K562 (cell line): ENCODE results near the gene SOX8. TPM values are rescaled to one million over a fixed set of nuclear protein-coding genes. Genes with fewer than 3 reads are reported as not detected.

ENCODE experiments used
- ATAC-seq: fragments of 200-7000 bp; cut with Tn5 transposase; 3 replicates; pipeline ENCODE4 v1.9.1; 2020; ENCODE audit warnings: moderate library complexity
- BruUV-seq: library from RNA; stranded (reverse); fragments of 400-500 nt; replicated peaks from 2 replicates; lab custom pipeline; 2021; lab: Mats Ljungman, UMichigan
- CTCF ChIA-PET: fragments of 300-600 bp; formaldehyde crosslinking; extraction: SDS; loops from one replicate; lab custom pipeline; 2021; ENCODE audit warnings: low intra/inter-chr PET ratio; lab: Yijun Ruan, JAX
- POLR2A ChIA-PET: fragments of 300-600, 350-650 bp; sonication (Branson Sonifier 250); formaldehyde crosslinking; extraction: SDS; loops from one replicate; lab custom pipeline; 2021; ENCODE audit warnings: antibody characterized with exemption, inconsistent platforms; lab: Yijun Ruan, JAX
- DNase-seq, 4 experiments: peaks; one replicate each; pipeline versions ENCODE4 v3.0.0 to v3.0.0-alpha.2; 2011 to 2018; ENCODE audit warnings: low spot score in 3 of 4, mixed read lengths in 3 of 4; ENCODE audit errors: extremely low read depth in 1 of 4
- FAIRE-seq: peaks from 2 replicates; lab custom pipeline; 2011; peaks lifted over from hg19 to GRCh38; lab: Jason Lieb, UNC
- H2AFZ ChIP-seq: 2 replicates; pipeline ENCODE4 v1.6.0; 2011; ENCODE audit warnings: low read depth, low read length, control low read depth, inconsistent platforms
- H3K27ac ChIP-seq: fragments of 200-600 bp; 3 replicates; pipeline ENCODE4 v1.8.0; 2011; ENCODE audit warnings: low read depth, mild to moderate bottlenecking, control low read depth, inconsistent platforms, low read length, moderate library complexity, mixed read lengths; ENCODE audit errors: extremely low read depth
- H3K27me3 ChIP-seq, 2 experiments: fragments of 300-600 bp in 1 of 2; 2 replicates in 1 of 2; 3 replicates in 1 of 2; pipeline versions ENCODE4 v1.6.0 to v1.8.0; 2011; ENCODE audit warnings: inconsistent platforms in 2 of 2, low read length in 2 of 2, mild to moderate bottlenecking in 1 of 2, mixed read lengths in 1 of 2, moderate library complexity in 1 of 2; ENCODE audit not compliant: control insufficient read depth in 2 of 2, insufficient read depth in 2 of 2
- H3K36me3 ChIP-seq: fragments of 300-600 bp; 3 replicates; pipeline ENCODE4 v1.8.0; 2011; ENCODE audit warnings: mild to moderate bottlenecking, low read length, inconsistent platforms; ENCODE audit not compliant: control insufficient read depth, insufficient read depth
- H3K4me1 ChIP-seq, 2 experiments: fragments of 200-600 bp in 1 of 2; replicated peaks in 1 of 2; 2 replicates in 1 of 2; 3 replicates in 1 of 2; pipeline versions ENCODE4 v1.5.1 to v1.8.0; 2011; ENCODE audit warnings: inconsistent platforms in 2 of 2, low read length in 2 of 2, mild to moderate bottlenecking in 1 of 2, mixed read lengths in 1 of 2, moderate library complexity in 1 of 2; ENCODE audit not compliant: control insufficient read depth in 2 of 2, insufficient read depth in 2 of 2
- H3K4me2 ChIP-seq: 2 replicates; pipeline ENCODE4 v1.6.1; 2011; ENCODE audit warnings: low read length, control low read depth, inconsistent platforms, mixed read lengths; ENCODE audit not compliant: insufficient read depth
- H3K4me3 ChIP-seq: fragments of 200-600 bp; sonication (generic), shearing (Covaris generic); 2 replicates; pipeline ENCODE4 v1.5.1; 2016; ENCODE audit warnings: control low read depth, inconsistent platforms
- H3K79me2 ChIP-seq: fragments of 200-600 bp; 3 replicates; pipeline ENCODE4 v1.8.0; 2011; ENCODE audit warnings: low read length, inconsistent platforms; ENCODE audit not compliant: control insufficient read depth, insufficient read depth
- H3K9ac ChIP-seq, 2 experiments: 2 replicates each; pipeline versions ENCODE4 v1.6.0 to v1.6.1; 2011; ENCODE audit warnings: low read depth in 2 of 2, low read length in 2 of 2, control low read depth in 1 of 2, inconsistent platforms in 1 of 2, mild to moderate bottlenecking in 1 of 2, mixed read lengths in 1 of 2; ENCODE audit not compliant: insufficient read depth in 1 of 2
- H3K9me1 ChIP-seq: one replicate; pipeline ENCODE4 v1.6.0; 2011; ENCODE audit warnings: inconsistent platforms, mild to moderate bottlenecking, low read length, moderate library complexity; ENCODE audit not compliant: control insufficient read depth, insufficient read depth
- H3K9me3 ChIP-seq: replicated peaks from 2 replicates; pipeline ENCODE4 v1.5.1; 2011; ENCODE audit warnings: low read depth, low read length, inconsistent platforms; ENCODE audit not compliant: control insufficient read depth, insufficient read depth
- H4K20me1 ChIP-seq: replicated peaks from 2 replicates; pipeline ENCODE4 v1.6.1; 2011; ENCODE audit warnings: low read length, inconsistent platforms, mixed read lengths; ENCODE audit not compliant: control insufficient read depth, insufficient read depth
- CEBPB ChIP-seq: fragments of 450-650 bp; IDR thresholded peaks from 2 replicates; pipeline ENCODE4 v1.6.1; 2016; ENCODE audit warnings: missing genetic modification characterization, missing compliant biosample characterization
- CTCFL ChIP-seq: IDR thresholded peaks from 2 replicates; pipeline ENCODE4 v1.6.1; 2011; ENCODE audit warnings: borderline replicate concordance, low read depth, mild to moderate bottlenecking, moderate library complexity, low read length; ENCODE audit not compliant: insufficient read depth, poor library complexity, severe bottlenecking
- E2F5 ChIP-seq: sonication (generic); formaldehyde crosslinking; IDR thresholded peaks from 2 replicates; pipeline ENCODE4 v1.8.0; 2022; ENCODE audit warnings: mild to moderate bottlenecking, missing genetic modification reagents
- KAT2B ChIP-seq: IDR thresholded peaks from one replicate; pipeline ENCODE4 v1.6.1; 2012; ENCODE audit warnings: low read depth, mild to moderate bottlenecking, control low read depth, inconsistent platforms, low read length, moderate library complexity
- MCM2 ChIP-seq: fragments of 450-650 bp; IDR thresholded peaks from 2 replicates; pipeline ENCODE4 v1.6.1; 2017; ENCODE audit warnings: low read depth, mild to moderate bottlenecking
- MEIS2 ChIP-seq: fragments of 450-650 bp; IDR thresholded peaks from 2 replicates; pipeline ENCODE4 v1.6.1; 2014; ENCODE audit warnings: mild to moderate bottlenecking; ENCODE audit not compliant: partially characterized antibody
- MYNN ChIP-seq, 2 experiments: sonication (generic); formaldehyde crosslinking in 1 of 2; IDR thresholded peaks; 2 replicates each; pipeline versions ENCODE4 v1.5.0 to v1.6.1; 2016 to 2020; ENCODE audit warnings: antibody characterized with exemption in 1 of 2, missing genetic modification reagents in 1 of 2
- NCOA1 ChIP-seq: fragments of 450-650 bp; IDR thresholded peaks from 2 replicates; pipeline ENCODE4 v1.6.1; 2016; ENCODE audit warnings: low read depth
- NRF1 ChIP-seq, 2 experiments: fragments of 450-650 bp; IDR thresholded peaks in 1 of 2; conservative IDR thresholded peaks in 1 of 2; 2 replicates each; pipeline ENCODE4 v1.6.1; 2014; ENCODE audit warnings: mild to moderate bottlenecking in 2 of 2
- RAD21 ChIP-seq, 2 experiments: fragments of 250-450 bp in 1 of 2; fragments of 450-650 bp in 1 of 2; sonication (Bioruptor Pico) in 1 of 2; formaldehyde crosslinking in 1 of 2; IDR thresholded peaks in 1 of 2; conservative IDR thresholded peaks in 1 of 2; 2 replicates each; pipeline versions ENCODE4 v1.4.0 to v1.8.0; 2020 to 2022; ENCODE audit warnings: mild to moderate bottlenecking in 2 of 2, moderate library complexity in 1 of 2
- SMAD2 ChIP-seq: fragments of 150-350 bp; IDR thresholded peaks from 2 replicates; pipeline ENCODE4 v1.6.1; 2014; ENCODE audit warnings: low read depth, mild to moderate bottlenecking, low read length
- SREBF2 ChIP-seq: sonication (generic); formaldehyde crosslinking; IDR thresholded peaks from 2 replicates; pipeline ENCODE4 v1.4.0; 2020; ENCODE audit warnings: mild to moderate bottlenecking, missing genetic modification reagents
- SRSF3 ChIP-seq: fragments of 200-400 bp; formaldehyde crosslinking; IDR thresholded peaks from 2 replicates; pipeline ENCODE4 v1.6.1; 2016; ENCODE audit warnings: mild to moderate bottlenecking, low read length, moderate library complexity; ENCODE audit not compliant: insufficient read depth
- ZBTB7A ChIP-seq: IDR thresholded peaks from 2 replicates; pipeline ENCODE4 v1.6.1; 2011; ENCODE audit warnings: low read depth, mild to moderate bottlenecking, low read length, moderate library complexity, borderline replicate concordance; ENCODE audit not compliant: control insufficient read depth
- ZKSCAN3 ChIP-seq: fragments of 250-450 bp; sonication (Bioruptor Pico); IDR thresholded peaks from 2 replicates; pipeline ENCODE4 v1.4.0; 2020
- ZNF24 ChIP-seq: fragments of 450-650 bp; IDR thresholded peaks from 2 replicates; pipeline ENCODE4 v1.6.1; 2016
- ZNF324 ChIP-seq: fragments of 250-450 bp; sonication (Bioruptor Pico); IDR thresholded peaks from 2 replicates; pipeline ENCODE4 v1.4.0; 2020; ENCODE audit warnings: mild to moderate bottlenecking
- WGBS: fragments of 100-300 bp; shearing (Covaris generic); methylation state at CpG from one replicate; pipeline ENCODE4 v1.1.6; 2016; ENCODE audit warnings: low coverage, mixed read lengths; ENCODE audit not compliant: insufficient coverage; ENCODE audit errors: missing lambda C conversion rate; 5-methylcytosine and 5-hydroxymethylcytosine counted together
- in situ Hi-C: fragments of 300-500 bp; cut with MboI; formaldehyde crosslinking; loops from 4 replicates; pipeline ENCODE4 v1.15.0; 2018; ENCODE audit warnings: inconsistent platforms, mixed read lengths
- intact Hi-C: fragments of 100-400 bp; cut with micrococcal nuclease; formaldehyde crosslinking; loops from 2 replicates; pipeline ENCODE4 v1.14.2; 2022
- polyA plus RNA-seq, 8 experiments: library from polyadenylated mRNA; depleted of rRNA in 4 of 8; stranded (reverse) in 5 of 8; unstranded in 3 of 8; fragments of >200 nt; fragmentation: Nextera tagmentation in 2 of 8; fragmentation: Illumina TruSeq in 1 of 8; extraction: Ambion mirVana in 2 of 8; extraction: Trizol in 1 of 8; gene quantifications; 2 replicates each; pipeline versions ENCODE4 v1.2.1 to v1.2.3, GENCODE V29; 2011 to 2014; ENCODE audit warnings: inconsistent platforms in 1 of 8, missing spikeins in 1 of 8
- total RNA-seq, 7 experiments: library from RNA; depleted of rRNA in 6 of 7; stranded (reverse); fragments of >200 nt in 6 of 7; fragmentation: Illumina TruSeq in 2 of 7; extraction: Trizol in 2 of 7; gene quantifications; 2 replicates each; pipeline versions ENCODE4 v1.2.1 to v1.2.3, GENCODE V29; 2011 to 2021; ENCODE audit warnings: low replicate concordance in 1 of 7

The SOX8 gene
- total and polyA plus RNA-seq, 9 of the 15 experiments (the other 6 are each of a cell fraction or from before 2014, with no cell fraction given) = 0.07 to 0.15 (median 0.15) TPM; not detected in 6

- ChIA-PET POLR2A (interaction anchor here (1.3 kb wide), 1 partner anchor 10 kb away, joined by 5 read pairs; no protein-coding TSS in a partner anchor), CTCF (no interaction called here)
- Histone ChIP-seq H3K4me1 (peaks cover 0 to 27% of the 10 kb centered on the region in 2 experiments; a peak in 1 of 5 replicates), H3K27me3 (peaks cover 0 to 14% of the 10 kb centered on the region in 2 experiments; a peak in 2 of 5 replicates), H4K20me1 (no peaks in the 10 kb centered on the region; the same call in 1 of the 2 replicates), H3K9ac (no peak overlapping the region; a peak in 1 of 4 replicates), H3K79me2 (no peaks in the 10 kb centered on the region), H2AFZ (no peak overlapping the region), H3K4me3 (no peak overlapping the region), H3K9me3 (no peaks in the 10 kb centered on the region), H3K36me3 (no peaks in the 10 kb centered on the region; the same call in 2 of the 3 replicates), H3K27ac (no peak overlapping the region), H3K9me1 (no peaks in the 10 kb centered on the region), H3K4me2 (no peak overlapping the region)
- DNase-seq (no peak), ATAC-seq (no peak), FAIRE-seq (no peak)
- 57% methylated on average over 22 of the region's 27 CpGs for WGBS
- intact Hi-C loops (no loop called here), in situ Hi-C loops (no loop called here)
- no TSS peak for BruUV-seq
- no peak for TF ChIP-seq SRSF3
- TF ChIP-seq MEIS2 = no peak
- no peak for TF ChIP-seq SREBF2
- no peak for TF ChIP-seq ZNF324
- TF ChIP-seq ZKSCAN3 = no peak
- TF ChIP-seq MCM2 = no peak
- TF ChIP-seq SMAD2 = no peak
- TF ChIP-seq RAD21 (CRISPR knock-in tag; conservative IDR thresholded peaks at IDR 0.05 in 1 of 2, IDR thresholded peaks at IDR 0.05 in 1 of 2) = no peak
- TF ChIP-seq NRF1 (conservative IDR thresholded peaks at IDR 0.05 in 1 of 2, IDR thresholded peaks at IDR 0.05 in 1 of 2) = no peak
- TF ChIP-seq MYNN (IDR thresholded peaks at IDR 0.05) = no peak
- TF ChIP-seq MYNN (CRISPR knock-in tag; IDR thresholded peaks at IDR 0.05) = no peak
- no peak for TF ChIP-seq ZBTB7A
- TF ChIP-seq CTCFL = no peak
- TF ChIP-seq CEBPB (tag) = no peak
- no peak for TF ChIP-seq KAT2B
- TF ChIP-seq E2F5 (CRISPR knock-in tag) = no peak
- TF ChIP-seq NCOA1 = no peak
- TF ChIP-seq ZNF24 = no peak
- TF ChIP-seq, all 486 proteins: peak for 0
These were observed 17.1 kb upstream of the SOX8 start for GRCh38 chr16:964356-965035.
